NCI-H524 (cell line): ENCODE results near the gene CTXND1.

Source experiments
- DNase-seq, 2 experiments: peaks; one replicate each; lab custom pipeline; 2025; lab: John Stamatoyannopoulos, UW

The CTXND1 gene

GRCh38 chr15:80182611-80183261 is 69.3 kb downstream of the CTXND1 start:
- peak; percentile 16 to 49 for DNase-seq

GRCh38 chr15:80180986-80181385 is 71.0 kb downstream of the CTXND1 start:
- DNase-seq = no peak

- DNase-seq = no peak
These were observed 71.5 kb downstream of the CTXND1 start for GRCh38 chr15:80180468-80180867.

- no peak for DNase-seq
These were observed 72.1 kb downstream of the CTXND1 start for GRCh38 chr15:80179935-80180334.

- no peak for DNase-seq
These were observed 72.8 kb downstream of the CTXND1 start for GRCh38 chr15:80179025-80179759.

- no peak for DNase-seq
These were observed 74.9 kb downstream of the CTXND1 start for GRCh38 chr15:80177156-80177555.

- DNase-seq = no peak
These were observed 75.6 kb downstream of the CTXND1 start for GRCh38 chr15:80176443-80176842.

GRCh38 chr15:80175436-80175835 is 76.6 kb downstream of the CTXND1 start:
- no peak for DNase-seq

GRCh38 chr15:80174017-80174746 is 77.8 kb downstream of the CTXND1 start:
- no peak for DNase-seq

- DNase-seq = peak; percentile 18 to 51
These were observed 78.8 kb downstream of the CTXND1 start for GRCh38 chr15:80173022-80173759.

GRCh38 chr15:80172401-80172800 is 79.6 kb downstream of the CTXND1 start:
- DNase-seq = no peak

- no peak for DNase-seq
These were observed 80.2 kb downstream of the CTXND1 start for GRCh38 chr15:80171787-80172186.

GRCh38 chr15:80170596-80170995 is 81.4 kb downstream of the CTXND1 start:
- DNase-seq = no peak

GRCh38 chr15:80169768-80170357 is 82.2 kb downstream of the CTXND1 start:
- no peak for DNase-seq

GRCh38 chr15:80168421-80168820 is 83.6 kb downstream of the CTXND1 start:
- no peak for DNase-seq

GRCh38 chr15:80167936-80168335 is 84.1 kb downstream of the CTXND1 start:
- DNase-seq = no peak

- no peak for DNase-seq
These were observed 88.1 kb downstream of the CTXND1 start for GRCh38 chr15:80163897-80164296.

GRCh38 chr15:80163217-80163616 is 88.8 kb downstream of the CTXND1 start:
- no peak for DNase-seq

- DNase-seq = no peak
These were observed 89.9 kb downstream of the CTXND1 start for GRCh38 chr15:80162059-80162554.

- no peak for DNase-seq
These were observed 90.5 kb downstream of the CTXND1 start for GRCh38 chr15:80161468-80162016.

- no peak for DNase-seq
These were observed 91.3 kb downstream of the CTXND1 start for GRCh38 chr15:80160570-80161156.
